ENCODE measurements around the gene MPC2. TPM values are rescaled to one million over a fixed set of nuclear protein-coding genes. Genes with fewer than 3 reads are reported as not detected.
"Not testable (repeated sequence)": the region's sequence is repeated elsewhere in the genome, so short reads cannot be mapped to it uniquely, and the experiment has no call there.

Gene MPC2
- total and polyA plus RNA-seq, 7 donors = 44.4 to 252 (median 64.2) TPM

GRCh38 chr1:167878372-167879160, 58.3 kb downstream of the MPC2 start:
- intact Hi-C loops (cut with DNase I) = no loop called here
- H3K27me3 ChIP-seq = no peaks in the 10 kb centered on the region
- 97% methylated on average over 7 of the region's 7 CpGs for WGBS, 2 donors
- no peaks in the 10 kb centered on the region for H3K4me1 ChIP-seq
- DNase-seq = no peak
- H3K27ac ChIP-seq = no peak overlapping the region
- H3K9me3 ChIP-seq = no peaks in the 10 kb centered on the region
- no peak overlapping the region for H3K4me3 ChIP-seq
- no peaks in the 10 kb centered on the region for H3K36me3 ChIP-seq
- no peak for TF ChIP-seq EP300 (IDR thresholded peaks at IDR 0.05)
- no peak for TF ChIP-seq POLR2AphosphoS5 (IDR thresholded peaks at IDR 0.05)
- no peak for TF ChIP-seq POLR2A (IDR thresholded peaks at IDR 0.05)
- TF ChIP-seq CTCF (IDR thresholded peaks at IDR 0.05) = no peak

GRCh38 chr1:167876597-167877175, 60.2 kb downstream of the MPC2 start:
- Histone ChIP-seq H3K4me3 (no peak overlapping the region), H3K27me3 (no peaks in the 10 kb centered on the region), H3K9me3 (no peaks in the 10 kb centered on the region), H3K36me3 (no peaks in the 10 kb centered on the region), H3K4me1 (no peaks in the 10 kb centered on the region), H3K27ac (no peak overlapping the region)
- 92 to 95% methylated on average over 3 of the region's 3 CpGs for WGBS, 2 donors
- intact Hi-C loops (cut with DNase I) = no loop called here
- TF ChIP-seq EP300 (IDR thresholded peaks at IDR 0.05) (no peak), POLR2A (IDR thresholded peaks at IDR 0.05) (no peak), POLR2AphosphoS5 (IDR thresholded peaks at IDR 0.05) (no peak)
- DNase-seq = no peak

- H3K4me1 ChIP-seq = no peaks in the 10 kb centered on the region
- H3K36me3 ChIP-seq = no peaks in the 10 kb centered on the region
- H3K9me3 ChIP-seq = no peaks in the 10 kb centered on the region
- no peak for TF ChIP-seq CTCF (IDR thresholded peaks at IDR 0.05)
- no peak overlapping the region for H3K4me3 ChIP-seq
- no peak overlapping the region for H3K27ac ChIP-seq
- no peak for DNase-seq
- intact Hi-C loops (cut with DNase I) = no loop called here
- no peaks in the 10 kb centered on the region for H3K27me3 ChIP-seq
Observed at GRCh38 chr1:167871331-167871730, 65.5 kb downstream of the MPC2 start.

- intact Hi-C loops (cut with DNase I); H3K9me3 ChIP-seq; H3K4me1 ChIP-seq; H3K4me3 ChIP-seq; DNase-seq; H3K36me3 ChIP-seq; H3K27me3 ChIP-seq; H3K27ac ChIP-seq: not testable (repeated sequence)
- WGBS, 2 donors = 50 to 69% methylated on average over 16 of the region's 16 CpGs
Observed at GRCh38 chr1:167869157-167870001, 67.5 kb downstream of the MPC2 start.

GRCh38 chr1:167866739-167867414, 70.0 kb downstream of the MPC2 start:
- intact Hi-C loops (cut with DNase I) = not testable (repeated sequence)

More at GRCh38 chr1:167866739-167867414, 70.0 kb downstream of the MPC2 start:
- DNase-seq, H3K4me1 ChIP-seq, H3K27ac ChIP-seq, H3K27me3 ChIP-seq, H3K9me3 ChIP-seq, H3K4me3 ChIP-seq, H3K36me3 ChIP-seq: not testable (repeated sequence)
- WGBS, 2 donors = 97% methylated on average over 8 of the region's 8 CpGs

Other genes with a start within 250 kb of the MPC2 start
- gene MPZL1, start 215.1 kb downstream of the MPC2 start, total RNA-seq = 10 to 100 TPM; 50.9 to 69.5 (median 58.3) TPM
- 10 to 100 TPM in 2 of 3 donors, 1 to 10 TPM in 1; 8.8 to 66.9 (median 11.4) TPM for gene MPZL1, start 215.1 kb downstream of the MPC2 start, polyA plus RNA-seq
- under 1 TPM in 3 of 4 donors, not detected in 1; 0.14 to 0.33 (median 0.28) TPM for gene ADCY10, start 22.9 kb downstream of the MPC2 start, total RNA-seq
- under 1 TPM in 2 of 3 donors, not detected in 1; 0.26 to 0.92 TPM for gene ADCY10, start 22.9 kb downstream of the MPC2 start, polyA plus RNA-seq
- 100 to 1,000 TPM in 1 of 4 donors, 10 to 100 TPM in 3; 79.6 to 102 (median 86.2) TPM for gene DCAF6, start 389 bp downstream of the MPC2 start, total RNA-seq
- gene DCAF6, start 389 bp downstream of the MPC2 start, polyA plus RNA-seq = 10 to 100 TPM; 33.6 to 49.0 (median 43.8) TPM
- gene GPR161, start 199.9 kb upstream of the MPC2 start, total RNA-seq = 10 to 100 TPM in 3 of 4 donors, 1 to 10 TPM in 1; 8.9 to 23.0 (median 14.1) TPM
- 1 to 10 TPM in 1 of 3 donors, under 1 TPM in 2; 0.60 to 2.7 (median 0.92) TPM for gene GPR161, start 199.9 kb upstream of the MPC2 start, polyA plus RNA-seq
- 10 to 100 TPM; 24.0 to 31.0 (median 30.8) TPM for gene TIPRL, start 241.9 kb upstream of the MPC2 start, total RNA-seq
- gene TIPRL, start 241.9 kb upstream of the MPC2 start, polyA plus RNA-seq = 10 to 100 TPM; 19.3 to 31.0 (median 24.6) TPM